ENCODE measurements around the gene ADORA3. TPM values are rescaled to one million over a fixed set of nuclear protein-coding genes. Genes with fewer than 3 reads are reported as not detected.
A peak's percentile ranks its signal among the peaks of the same experiment; 100 is the strongest.

The ADORA3 gene
- total and polyA plus RNA-seq, 2 experiments from 2014 or later = not detected

DNA sequence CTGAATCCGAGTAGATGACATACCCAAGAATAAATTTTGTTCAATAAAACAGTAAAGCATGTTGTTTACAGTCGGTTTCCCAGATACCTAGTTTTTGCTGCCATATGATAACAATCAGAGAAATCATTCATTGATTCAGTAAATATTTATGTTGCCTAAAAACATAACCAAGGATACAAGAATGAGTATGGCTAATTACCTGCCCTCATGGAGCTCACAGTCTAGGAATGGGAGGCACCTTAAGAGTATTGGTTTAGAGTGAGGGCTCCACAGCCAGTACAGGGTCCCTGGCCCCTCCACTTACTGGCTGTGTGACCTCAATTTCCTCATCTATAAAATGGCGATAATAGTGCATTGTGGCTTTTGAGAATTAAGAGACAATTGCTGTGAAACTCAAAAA lies 53.2 kb downstream of the ADORA3 start:
- Histone ChIP-seq H3K27ac (peak overlapping the region; percentile 89), H3K4me3 (peak overlapping the region; percentile 88), H3K27me3 (no peaks in the 10 kb centered on the region), H3K9me3 (ENCODE audit: low read depth) (no peaks in the 10 kb centered on the region), H3K4me1 (ENCODE audit: low read depth) (peaks cover 25% of the 10 kb centered on the region), H3K36me3 (peaks cover 10% of the 10 kb centered on the region)
- no peak for TF ChIP-seq CTCF (IDR thresholded peaks at IDR 0.05; ENCODE audit: low read depth, low read length)
- DNase-seq (ENCODE audit: low read depth in 1 of 2, low spot score in 1 of 2) = no peak

- Histone ChIP-seq H3K9me3 (ENCODE audit: low read depth) (no peaks in the 10 kb centered on the region), H3K4me3 (peak overlapping the region; percentile 88), H3K27me3 (no peaks in the 10 kb centered on the region), H3K36me3 (peaks cover 8% of the 10 kb centered on the region), H3K27ac (peak overlapping the region; percentile 89), H3K4me1 (ENCODE audit: low read depth) (peaks cover 25% of the 10 kb centered on the region)
- DNase-seq (ENCODE audit: low read depth in 1 of 2, low spot score in 1 of 2) = no peak
- no peak for TF ChIP-seq CTCF (IDR thresholded peaks at IDR 0.05; ENCODE audit: low read depth, low read length)
Observed at GRCh38 chr1:111449703-111450017, 53.8 kb downstream of the ADORA3 start.

Other genes starting within 250 kb of the ADORA3 start
- not detected in 2 replicates for gene CHIA, start 212.8 kb downstream of the ADORA3 start, total RNA-seq
- not detected in 2 replicates for gene CHIA, start 212.8 kb downstream of the ADORA3 start, polyA plus RNA-seq
- 1.5 and 7.8 TPM in 2 replicates for gene OVGP1, start 75.9 kb downstream of the ADORA3 start, total RNA-seq
- 1.8 and 3.1 TPM in 2 replicates for gene OVGP1, start 75.9 kb downstream of the ADORA3 start, polyA plus RNA-seq
- gene WDR77, start 54.4 kb downstream of the ADORA3 start, total RNA-seq = 39.3 and 62.1 TPM in 2 replicates
- 80.5 and 109 TPM in 2 replicates for gene WDR77, start 54.4 kb downstream of the ADORA3 start, polyA plus RNA-seq
- gene ATP5PB, start 54.2 kb downstream of the ADORA3 start, total RNA-seq = 247 and 438 TPM in 2 replicates
- 512 and 601 TPM in 2 replicates for gene ATP5PB, start 54.2 kb downstream of the ADORA3 start, polyA plus RNA-seq
- gene C1orf162, start 29.6 kb downstream of the ADORA3 start, total RNA-seq = 2.0 and 2.3 TPM in 2 replicates
- 0.99 and 3.2 TPM in 2 replicates for gene C1orf162, start 29.6 kb downstream of the ADORA3 start, polyA plus RNA-seq
- gene TMIGD3, start within 50 bp of the ADORA3 start, total RNA-seq = not detected in 2 replicates
- not detected in 2 replicates for gene TMIGD3, start within 50 bp of the ADORA3 start, polyA plus RNA-seq
- gene RAP1A, start 116.2 kb upstream of the ADORA3 start, total RNA-seq = 9.2 and 13.5 TPM in 2 replicates
- 18.3 and 24.9 TPM in 2 replicates for gene RAP1A, start 116.2 kb upstream of the ADORA3 start, polyA plus RNA-seq
- 7.5 and 11.1 TPM in 2 replicates for gene INKA2, start 235.8 kb upstream of the ADORA3 start, total RNA-seq
- gene INKA2, start 235.8 kb upstream of the ADORA3 start, polyA plus RNA-seq = 4.5 and 7.2 TPM in 2 replicates